Endodermal cell (in vitro differentiated cells): Measurements from ENCODE around the gene ACKR3. TPM values are rescaled to one million over a fixed set of nuclear protein-coding genes. Genes with fewer than 3 reads are reported as not detected.

Experiments
- DNase-seq: peaks from one replicate; pipeline ENCODE4 v3.0.0-alpha.2; 2017
- H3K27ac ChIP-seq: 2 replicates; pipeline ENCODE4 v1.5.1; 2013; ENCODE audit warnings: mild to moderate bottlenecking, low read depth, low read length, moderate library complexity
- H3K27me3 ChIP-seq: 2 replicates; pipeline ENCODE4 v1.6.1; 2013; ENCODE audit warnings: mild to moderate bottlenecking, low read length, moderate library complexity; ENCODE audit not compliant: insufficient read depth, control insufficient read depth, poor library complexity, severe bottlenecking
- H3K36me3 ChIP-seq: 2 replicates; pipeline ENCODE4 v1.7.0; 2013; ENCODE audit warnings: mild to moderate bottlenecking, low read length, moderate library complexity; ENCODE audit not compliant: control insufficient read depth, insufficient read depth
- H3K4me1 ChIP-seq: one replicate; pipeline ENCODE4 v1.7.0; 2013; ENCODE audit warnings: low read length; ENCODE audit not compliant: control insufficient read depth, insufficient read depth
- H3K4me3 ChIP-seq: 2 replicates; pipeline ENCODE4 v1.5.1; 2013; ENCODE audit warnings: mild to moderate bottlenecking, low read length, moderate library complexity
- H3K9ac ChIP-seq: 2 replicates; pipeline ENCODE4 v1.6.1; 2013; ENCODE audit warnings: mild to moderate bottlenecking, low read length, moderate library complexity; ENCODE audit not compliant: poor library complexity, severe bottlenecking; ENCODE audit errors: extremely low read depth
- H3K9me3 ChIP-seq: 2 replicates; pipeline ENCODE4 v1.6.1; 2013; ENCODE audit warnings: mild to moderate bottlenecking, low read length, moderate library complexity; ENCODE audit not compliant: control insufficient read depth
- H3K27ac Mint-ChIP-seq: 2 replicates; pipeline ENCODE4 v1.8.0; 2020; ENCODE audit warnings: mixed read lengths
- H3K27me3 Mint-ChIP-seq: 2 replicates; pipeline ENCODE4 v1.8.0; 2021; ENCODE audit warnings: mild to moderate bottlenecking, mixed read lengths; ENCODE audit not compliant: insufficient read depth
- H3K36me3 Mint-ChIP-seq: 2 replicates; pipeline ENCODE4 v1.8.0; 2020; ENCODE audit warnings: low read depth, mixed read lengths
- H3K4me1 Mint-ChIP-seq: 2 replicates; pipeline ENCODE4 v1.8.0; 2020; ENCODE audit warnings: mixed read lengths
- H3K4me3 Mint-ChIP-seq: 2 replicates; pipeline ENCODE4 v1.8.0; 2020; ENCODE audit warnings: mild to moderate bottlenecking, moderate library complexity, mixed read lengths
- H3K9me3 Mint-ChIP-seq: 2 replicates; pipeline ENCODE4 v1.8.0; 2020; ENCODE audit warnings: mild to moderate bottlenecking, mixed read lengths
- WGBS, 2 experiments: methylation state at CpG; one replicate each; pipeline versions ENCODE4 v1.1.5 to v1.1.7; 2013; ENCODE audit warnings: missing lambda C conversion rate in 2 of 2, mixed read lengths in 1 of 2; ENCODE audit not compliant: insufficient coverage in 1 of 2, insufficient read length in 1 of 2; 5-methylcytosine and 5-hydroxymethylcytosine counted together
- total RNA-seq, 2 donors: library from RNA; stranded (reverse); fragmentation: NEBNext Ultra II Directional in 1 of 2; extraction: Animal tissue kit (Norgen Biotek cat#: 25700) in 1 of 2; gene quantifications; 2 replicates in 1 of 2; 3 replicates in 1 of 2; pipeline ENCODE4 v1.2.1, GENCODE V29; 2021
- TF ChIP-seq, protein P1 (sequence below): fragments of 200-600 bp; sonication (generic); conservative IDR thresholded peaks from 2 replicates; pipeline ENCODE4 v1.5.0; 2021; ENCODE audit warnings: antibody characterized with exemption, mild to moderate bottlenecking

ACKR3 gene
- total RNA-seq, 2 donors from 2014 or later: 76.9 to 110 TPM

DNA sequence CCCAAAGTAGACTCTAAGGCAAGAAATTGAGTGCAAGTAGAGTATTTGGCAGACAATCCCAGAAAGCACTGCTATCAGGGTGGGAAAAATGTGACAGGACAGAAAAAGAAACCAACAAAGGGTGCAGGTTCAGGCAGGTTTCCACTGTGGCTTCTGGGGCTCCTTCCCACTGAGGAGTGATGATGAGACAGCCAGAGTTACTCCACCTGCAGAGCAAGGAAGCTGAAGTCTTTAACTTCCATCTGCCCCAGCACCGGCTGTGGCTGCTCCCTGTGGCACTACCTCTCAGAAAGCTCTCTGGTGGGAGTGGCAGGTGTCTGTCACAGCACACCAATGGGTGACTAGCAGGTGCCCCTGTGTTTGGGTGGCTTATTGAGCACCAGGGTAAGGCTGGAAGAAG lies 37.6 kb upstream of the ACKR3 start:
- 94% methylated on average over 1 of the region's 1 CpG; no CpG with 5 or more reads in 1 of the 2 experiments for WGBS, 2 experiments
- TF ChIP-seq, protein P1, sequence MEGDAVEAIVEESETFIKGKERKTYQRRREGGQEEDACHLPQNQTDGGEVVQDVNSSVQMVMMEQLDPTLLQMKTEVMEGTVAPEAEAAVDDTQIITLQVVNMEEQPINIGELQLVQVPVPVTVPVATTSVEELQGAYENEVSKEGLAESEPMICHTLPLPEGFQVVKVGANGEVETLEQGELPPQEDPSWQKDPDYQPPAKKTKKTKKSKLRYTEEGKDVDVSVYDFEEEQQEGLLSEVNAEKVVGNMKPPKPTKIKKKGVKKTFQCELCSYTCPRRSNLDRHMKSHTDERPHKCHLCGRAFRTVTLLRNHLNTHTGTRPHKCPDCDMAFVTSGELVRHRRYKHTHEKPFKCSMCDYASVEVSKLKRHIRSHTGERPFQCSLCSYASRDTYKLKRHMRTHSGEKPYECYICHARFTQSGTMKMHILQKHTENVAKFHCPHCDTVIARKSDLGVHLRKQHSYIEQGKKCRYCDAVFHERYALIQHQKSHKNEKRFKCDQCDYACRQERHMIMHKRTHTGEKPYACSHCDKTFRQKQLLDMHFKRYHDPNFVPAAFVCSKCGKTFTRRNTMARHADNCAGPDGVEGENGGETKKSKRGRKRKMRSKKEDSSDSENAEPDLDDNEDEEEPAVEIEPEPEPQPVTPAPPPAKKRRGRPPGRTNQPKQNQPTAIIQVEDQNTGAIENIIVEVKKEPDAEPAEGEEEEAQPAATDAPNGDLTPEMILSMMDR: no peak
- no peaks in the 10 kb centered on the region for H3K9me3 Mint-ChIP-seq

DNA sequence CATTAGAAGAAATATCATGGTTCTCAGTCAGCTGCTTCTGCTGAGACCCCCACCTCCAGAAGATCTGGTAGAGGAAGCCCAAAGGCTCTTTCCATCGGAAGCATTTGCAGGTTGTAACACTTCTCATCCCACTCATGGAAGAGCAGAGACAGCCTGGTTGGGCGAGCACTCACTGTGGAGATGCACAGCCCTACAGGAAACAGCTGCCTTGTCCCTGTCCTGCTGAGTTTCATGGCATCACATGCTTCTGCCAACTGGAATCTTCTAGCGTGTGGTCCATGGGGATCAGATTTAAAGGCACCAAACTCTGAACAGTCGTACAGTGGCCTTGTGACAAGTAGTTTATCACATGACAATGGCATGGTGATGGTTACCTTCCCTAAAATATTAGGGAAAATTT lies 36.3 kb upstream of the ACKR3 start:
- peaks cover 20% of the 10 kb centered on the region for H3K4me1 Mint-ChIP-seq
- Histone ChIP-seq H3K36me3 (no peaks in the 10 kb centered on the region), H3K27ac (no peak overlapping the region), H3K9me3 (no peaks in the 10 kb centered on the region), H3K27me3 (no peaks in the 10 kb centered on the region), H3K9ac (no peak overlapping the region), H3K4me1 (peaks cover 10% of the 10 kb centered on the region), H3K4me3 (no peak overlapping the region)
- no peak for DNase-seq
- no peaks in the 10 kb centered on the region for H3K9me3 Mint-ChIP-seq
- H3K4me3 Mint-ChIP-seq: no peak overlapping the region
- H3K36me3 Mint-ChIP-seq: no peaks in the 10 kb centered on the region
- 89 to 95% methylated on average over 3 to 4 of the region's 4 CpGs for WGBS, 2 experiments
- peaks cover 14% of the 10 kb centered on the region for H3K27me3 Mint-ChIP-seq
- no peak overlapping the region for H3K27ac Mint-ChIP-seq
- TF ChIP-seq, protein P1: no peak

More for the DNA sequence above, 37.6 kb upstream of the ACKR3 start:
- H3K9ac ChIP-seq: no peak overlapping the region
- Mint-ChIP-seq H3K27me3 (peaks cover 14% of the 10 kb centered on the region), H3K36me3 (no peaks in the 10 kb centered on the region), H3K4me1 (peaks cover 15% of the 10 kb centered on the region), H3K4me3 (no peak overlapping the region), H3K27ac (no peak overlapping the region)
- H3K27me3 ChIP-seq: no peaks in the 10 kb centered on the region
- H3K9me3 ChIP-seq: no peaks in the 10 kb centered on the region
- DNase-seq: no peak
- H3K27ac ChIP-seq: no peak overlapping the region
- no peak overlapping the region for H3K4me3 ChIP-seq
- H3K4me1 ChIP-seq: peaks cover 5% of the 10 kb centered on the region
- no peaks in the 10 kb centered on the region for H3K36me3 ChIP-seq

DNA sequence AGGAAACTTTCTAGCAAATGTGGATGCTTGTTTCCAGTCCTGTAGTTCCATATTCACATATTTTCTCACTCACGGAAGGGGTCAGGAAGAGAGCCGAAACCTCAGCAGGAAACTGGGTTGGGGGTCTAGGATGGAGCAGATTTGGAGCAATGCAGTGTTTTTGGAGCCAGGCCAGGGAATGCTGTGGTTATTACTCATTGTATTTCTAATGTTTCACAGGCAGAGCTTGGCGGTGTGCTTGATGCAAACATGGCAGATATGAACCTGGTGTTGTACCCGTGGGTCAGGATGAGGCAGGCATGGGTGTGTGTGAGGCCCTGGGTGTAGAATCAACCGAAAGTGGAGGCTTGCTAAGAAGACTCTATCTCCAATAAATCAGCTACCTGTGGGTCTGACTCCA lies 34.6 kb upstream of the ACKR3 start:
- no peaks in the 10 kb centered on the region for H3K36me3 Mint-ChIP-seq
- DNase-seq: no peak
- no peak overlapping the region for H3K27ac Mint-ChIP-seq
- H3K27me3 Mint-ChIP-seq: peaks cover 14% of the 10 kb centered on the region
- Histone ChIP-seq H3K27ac (no peak overlapping the region), H3K4me1 (peaks cover 13% of the 10 kb centered on the region), H3K36me3 (no peaks in the 10 kb centered on the region), H3K27me3 (no peaks in the 10 kb centered on the region), H3K9me3 (no peaks in the 10 kb centered on the region), H3K4me3 (no peak overlapping the region), H3K9ac (no peak overlapping the region)
- no peaks in the 10 kb centered on the region for H3K9me3 Mint-ChIP-seq
- 89 to 100% methylated on average over 2 to 5 of the region's 5 CpGs for WGBS, 2 experiments
- TF ChIP-seq, protein P1: no peak
- no peak overlapping the region for H3K4me3 Mint-ChIP-seq
- H3K4me1 Mint-ChIP-seq: peaks cover 23% of the 10 kb centered on the region
